Measurements from ENCODE around the gene KRR1.

KRR1 gene

GRCh38 chr12:75507086-75507485 is 4.3 kb downstream of the KRR1 start:
- H3K36me3 ChIP-seq (ENCODE audit: control insufficient read depth, insufficient read depth, low read length) = no peaks in the 10 kb centered on the region; the same call in none of the 2 replicates

GRCh38 chr12:75505706-75506312 is 5.6 kb downstream of the KRR1 start:
- peak; percentile 61 for TF ChIP-seq CTCF (IDR thresholded peaks at IDR 0.05; ENCODE audit: insufficient read depth, low read length, poor library complexity, severe bottlenecking)
- no peak for DNase-seq (ENCODE audit: extremely low read depth, insufficient read length)
- Histone ChIP-seq H3K27me3 (replicated peaks; ENCODE audit: control insufficient read depth, insufficient read depth, low read length) (no peaks in the 10 kb centered on the region), H3K4me3 (replicated peaks; ENCODE audit: low read depth, low read length) (no peak overlapping the region), H3K36me3 (ENCODE audit: control insufficient read depth, insufficient read depth, low read length) (peaks cover 5% of the 10 kb centered on the region)

More at GRCh38 chr12:75507086-75507485, 4.3 kb downstream of the KRR1 start:
- no peak for TF ChIP-seq CTCF (IDR thresholded peaks at IDR 0.05; ENCODE audit: insufficient read depth, low read length, poor library complexity, severe bottlenecking)
- H3K4me3 ChIP-seq (replicated peaks; ENCODE audit: low read depth, low read length) = no peak overlapping the region
- no peak for DNase-seq (ENCODE audit: extremely low read depth, insufficient read length)
- no peaks in the 10 kb centered on the region for H3K27me3 ChIP-seq (replicated peaks; ENCODE audit: control insufficient read depth, insufficient read depth, low read length)

- Histone ChIP-seq H3K4me3 (replicated peaks; ENCODE audit: low read depth, low read length) (no peak overlapping the region), H3K27me3 (replicated peaks; ENCODE audit: control insufficient read depth, insufficient read depth, low read length) (no peaks in the 10 kb centered on the region), H3K36me3 (ENCODE audit: control insufficient read depth, insufficient read depth, low read length) (peaks cover 5% of the 10 kb centered on the region)
- DNase-seq (ENCODE audit: extremely low read depth, insufficient read length) = no peak
- TF ChIP-seq CTCF (IDR thresholded peaks at IDR 0.05; ENCODE audit: insufficient read depth, low read length, poor library complexity, severe bottlenecking) = no peak
Measured at GRCh38 chr12:75503866-75504265, 7.5 kb downstream of the KRR1 start.

- no peak for TF ChIP-seq CTCF (IDR thresholded peaks at IDR 0.05; ENCODE audit: insufficient read depth, low read length, poor library complexity, severe bottlenecking)
- Histone ChIP-seq H3K4me3 (replicated peaks; ENCODE audit: low read depth, low read length) (no peak overlapping the region), H3K36me3 (ENCODE audit: control insufficient read depth, insufficient read depth, low read length) (peaks cover 5% of the 10 kb centered on the region), H3K27me3 (replicated peaks; ENCODE audit: control insufficient read depth, insufficient read depth, low read length) (no peaks in the 10 kb centered on the region)
- no peak for DNase-seq (ENCODE audit: extremely low read depth, insufficient read length)
Measured at GRCh38 chr12:75503459-75503858, 8.0 kb downstream of the KRR1 start.

- peaks cover 2% of the 10 kb centered on the region; the same call in 1 of the 2 replicates for H3K36me3 ChIP-seq (ENCODE audit: control insufficient read depth, insufficient read depth, low read length)
- DNase-seq (ENCODE audit: extremely low read depth, insufficient read length) = no peak
Measured at GRCh38 chr12:75491169-75491568, 20.2 kb downstream of the KRR1 start.

More at GRCh38 chr12:75491169-75491568, 20.2 kb downstream of the KRR1 start:
- Histone ChIP-seq H3K4me3 (replicated peaks; ENCODE audit: low read depth, low read length) (no peak overlapping the region), H3K27me3 (replicated peaks; ENCODE audit: control insufficient read depth, insufficient read depth, low read length) (no peaks in the 10 kb centered on the region)
- TF ChIP-seq CTCF (IDR thresholded peaks at IDR 0.05; ENCODE audit: insufficient read depth, low read length, poor library complexity, severe bottlenecking) = no peak

Data from GM06990 (cell line).